Thyroid gland (tissue), 4 donors: ENCODE data around the gene ATF6. TPM values are rescaled to one million over a fixed set of nuclear protein-coding genes. Genes with fewer than 3 reads are reported as not detected.

Experiments
- DNase-seq, 2 donors: peaks; one replicate each; pipeline ENCODE4 v3.0.0-alpha.2; 2019
- H3K27ac ChIP-seq, 3 donors: fragments of 200-600 bp; sonication (generic); 1 replicate in 2 of 3; 2 replicates in 1 of 3; pipeline ENCODE4 v1.5.1; 2016 to 2019; ENCODE audit warnings: mild to moderate bottlenecking in 1 of 3, moderate library complexity in 1 of 3
- H3K27me3 ChIP-seq: fragments of 200-600 bp; sonication (generic); one replicate; pipeline ENCODE4 v1.5.1; 2019
- H3K36me3 ChIP-seq, 2 donors: fragments of 200-600 bp; sonication (generic); one replicate each; pipeline ENCODE4 v1.5.1; 2016 to 2019
- H3K4me1 ChIP-seq, 2 donors: fragments of 200-600 bp; sonication (generic); one replicate each; pipeline ENCODE4 v1.5.1; 2017 to 2019
- H3K4me3 ChIP-seq, 3 donors: fragments of 200-600 bp; sonication (generic); replicated peaks in 1 of 3; 1 replicate in 2 of 3; 2 replicates in 1 of 3; pipeline ENCODE4 v1.5.1; 2016; ENCODE audit warnings: mild to moderate bottlenecking in 1 of 3
- H3K9me3 ChIP-seq: fragments of 200-600 bp; sonication (generic); one replicate; pipeline ENCODE4 v1.5.1; 2017
- CTCF ChIP-seq, 6 experiments: fragments of 200-600 bp in 3 of 6; fragments of 450-650 bp in 3 of 6; sonication (generic) in 3 of 6; IDR thresholded peaks; one replicate each; pipeline ENCODE4 v1.5.1; 2016 to 2019; ENCODE audit warnings: antibody characterized with exemption in 6 of 6, mild to moderate bottlenecking in 2 of 6, inconsistent platforms in 1 of 6, moderate library complexity in 1 of 6
- POLR2A ChIP-seq, 2 donors: fragments of 450-650 bp; IDR thresholded peaks; one replicate each; pipeline ENCODE4 v1.6.1; 2017; ENCODE audit warnings: antibody characterized with exemption in 2 of 2, mild to moderate bottlenecking in 2 of 2, moderate library complexity in 1 of 2
- WGBS, 2 donors: methylation state at CpG; one replicate each; pipeline ENCODE4 v1.1.5; 2017; 5-methylcytosine and 5-hydroxymethylcytosine counted together
- intact Hi-C: fragments of 100-400 bp; cut with DNase I; formaldehyde crosslinking; loops from one replicate; pipeline ENCODE4 v1.15.1; 2023
- total RNA-seq, 4 donors: library from RNA; depleted of rRNA; stranded (reverse); fragments of >200 nt; gene quantifications; one replicate each; pipeline ENCODE4 v1.2.3, GENCODE V29; 2016

Gene ATF6
- total RNA-seq, 4 donors from 2014 or later, result 35.8 to 45.6 (median 38.7) TPM

- Histone ChIP-seq H3K4me1 (peaks cover 0 to 7% of the 10 kb centered on the region in 2 donors), H3K9me3 (no peaks in the 10 kb centered on the region), H3K27ac (no peak overlapping the region), H3K36me3 (no peaks in the 10 kb centered on the region), H3K4me3 (no peak overlapping the region), H3K27me3 (no peaks in the 10 kb centered on the region)
- intact Hi-C loops, result no loop called here
- WGBS, 2 donors, result 73 to 81% methylated on average over 6 of the region's 6 CpGs
- no peak for TF ChIP-seq CTCF (IDR thresholded peaks at IDR 0.05)
- TF ChIP-seq POLR2A (IDR thresholded peaks at IDR 0.05), result no peak
- no peak for DNase-seq
These were observed 203.9 kb downstream of the ATF6 start for GRCh38 chr1:161970036-161970435.

- 63 to 67% methylated on average over 3 of the region's 3 CpGs for WGBS, 2 donors
- peaks cover 0 to 7% of the 10 kb centered on the region in 2 donors for H3K4me1 ChIP-seq
- intact Hi-C loops, result no loop called here
- H3K27ac ChIP-seq, result no peak overlapping the region
- no peaks in the 10 kb centered on the region for H3K36me3 ChIP-seq
- TF ChIP-seq POLR2A (IDR thresholded peaks at IDR 0.05) (no peak), CTCF (IDR thresholded peaks at IDR 0.05) (no peak)
- DNase-seq, result no peak
- H3K27me3 ChIP-seq, result no peaks in the 10 kb centered on the region
- H3K9me3 ChIP-seq, result no peaks in the 10 kb centered on the region
- H3K4me3 ChIP-seq, result no peak overlapping the region
These were observed 204.5 kb downstream of the ATF6 start for GRCh38 chr1:161970633-161971032.

GRCh38 chr1:161972828-161973227 lies 206.7 kb downstream of the ATF6 start:
- TF ChIP-seq POLR2A (IDR thresholded peaks at IDR 0.05) (no peak), CTCF (IDR thresholded peaks at IDR 0.05) (no peak)
- H3K4me3 ChIP-seq, result no peak overlapping the region
- intact Hi-C loops, result no loop called here
- WGBS, 2 donors, result 82 to 87% methylated on average over 9 of the region's 9 CpGs
- H3K4me1 ChIP-seq, result peaks cover 0 to 7% of the 10 kb centered on the region in 2 donors
- H3K9me3 ChIP-seq, result no peaks in the 10 kb centered on the region
- H3K27ac ChIP-seq, result no peak overlapping the region
- no peaks in the 10 kb centered on the region for H3K27me3 ChIP-seq
- DNase-seq, result no peak
- no peaks in the 10 kb centered on the region for H3K36me3 ChIP-seq

- TF ChIP-seq CTCF (IDR thresholded peaks at IDR 0.05) (no peak), POLR2A (IDR thresholded peaks at IDR 0.05) (no peak)
- intact Hi-C loops, result no loop called here
- Histone ChIP-seq H3K9me3 (no peaks in the 10 kb centered on the region), H3K27me3 (no peaks in the 10 kb centered on the region), H3K4me3 (no peak overlapping the region), H3K27ac (no peak overlapping the region), H3K36me3 (no peaks in the 10 kb centered on the region), H3K4me1 (peaks cover 0 to 7% of the 10 kb centered on the region in 2 donors)
- 50 to 63% methylated on average over 8 to 9 of the region's 9 CpGs for WGBS, 2 donors
- DNase-seq, result peak in 1 of 2 donors; percentile 13
These were observed 208.1 kb downstream of the ATF6 start for GRCh38 chr1:161973924-161974845.
